Measurements from ENCODE around the gene CPT2. TPM values are rescaled to one million over a fixed set of nuclear protein-coding genes. Genes with fewer than 3 reads are reported as not detected.

The CPT2 gene
- total and polyA plus RNA-seq, 9 of the 15 experiments (the other 6 are each of a cell fraction or from before 2014, with no cell fraction given), result 7.6 to 25.1 (median 16.8) TPM

DNA sequence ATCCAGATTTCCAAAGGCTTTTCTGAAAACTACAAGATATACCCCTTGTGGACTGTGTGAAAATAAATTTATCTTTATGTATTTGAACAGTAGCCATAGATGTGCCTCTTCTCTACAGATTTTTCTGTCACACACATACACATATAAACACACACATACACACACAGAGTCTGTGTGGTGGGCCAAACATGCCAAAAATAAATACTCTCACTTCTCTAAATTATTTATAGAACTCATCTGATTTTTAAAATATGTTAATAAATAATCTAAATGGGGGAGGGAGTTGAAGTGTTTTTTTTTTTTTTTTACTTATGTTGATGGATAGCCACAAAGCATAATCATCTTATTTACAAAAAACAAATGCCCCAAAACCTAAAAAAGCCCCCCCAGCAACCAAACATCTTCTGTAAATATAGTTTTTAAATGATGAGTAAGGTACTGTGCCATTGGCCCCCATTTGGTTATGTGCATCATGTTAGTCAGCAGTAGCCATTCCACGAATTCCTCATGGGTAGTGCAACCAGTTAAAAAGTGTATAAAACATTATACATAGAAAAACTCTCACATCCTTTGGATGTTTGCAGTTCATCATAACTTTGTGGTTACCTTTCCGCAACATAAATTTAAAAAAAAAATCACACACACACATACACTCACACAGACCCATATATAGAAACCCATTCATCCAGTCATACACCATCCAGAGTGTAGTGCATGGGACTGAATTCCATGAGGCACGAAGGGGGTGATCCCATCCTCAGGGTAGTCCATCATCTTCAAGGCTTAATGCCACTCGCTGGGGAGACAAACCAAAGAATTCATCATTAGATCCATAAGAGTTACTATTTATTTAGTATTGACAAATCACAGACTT, 49.9 kb downstream of the CPT2 start (continued):
- TF ChIP-seq ZNF318 (IDR thresholded peaks at IDR 0.05; ENCODE audit: borderline replicate concordance in 1 of 2, low read depth in 1 of 2), result no peak
